Measurements from ENCODE around the gene TNNI3K.

DNA sequence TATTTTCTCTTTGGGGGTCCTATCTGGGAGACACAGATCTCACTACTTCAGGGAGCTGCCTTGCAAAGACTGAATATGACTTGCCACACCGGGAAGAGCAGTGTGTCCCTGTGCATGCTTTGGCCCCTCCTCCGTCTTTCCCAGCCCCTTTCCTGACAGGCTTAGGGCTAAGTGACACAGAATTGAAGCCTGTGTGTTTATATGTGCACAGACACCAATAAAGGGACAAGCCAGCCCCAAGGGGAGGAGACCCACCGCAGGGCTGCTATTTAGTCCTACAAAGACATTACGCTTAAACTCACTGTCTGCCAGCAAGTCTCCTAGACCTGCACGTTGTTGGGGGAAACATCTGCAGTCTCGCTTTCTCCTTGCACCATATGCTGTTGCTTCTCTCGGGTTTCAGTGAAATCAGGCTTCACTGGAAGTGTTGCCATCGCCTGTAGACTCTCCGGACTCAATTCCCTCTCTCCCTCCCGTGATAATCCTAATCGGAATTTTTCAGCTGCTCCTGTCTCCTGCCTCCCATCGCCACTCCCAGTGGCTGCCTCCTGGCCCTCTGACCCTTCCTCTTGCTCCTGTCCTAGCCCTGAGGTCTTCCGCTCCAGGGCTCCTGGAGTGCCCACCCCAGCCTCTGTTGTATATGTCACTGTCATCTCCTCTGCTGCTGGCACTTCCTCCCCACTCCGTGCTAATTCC, 335.8 kb downstream of the TNNI3K start:
- no peak for TF ChIP-seq POLR2A (IDR thresholded peaks at IDR 0.05)
- TF ChIP-seq EP300 (IDR thresholded peaks at IDR 0.05), result no peak
- TF ChIP-seq, protein P1, sequence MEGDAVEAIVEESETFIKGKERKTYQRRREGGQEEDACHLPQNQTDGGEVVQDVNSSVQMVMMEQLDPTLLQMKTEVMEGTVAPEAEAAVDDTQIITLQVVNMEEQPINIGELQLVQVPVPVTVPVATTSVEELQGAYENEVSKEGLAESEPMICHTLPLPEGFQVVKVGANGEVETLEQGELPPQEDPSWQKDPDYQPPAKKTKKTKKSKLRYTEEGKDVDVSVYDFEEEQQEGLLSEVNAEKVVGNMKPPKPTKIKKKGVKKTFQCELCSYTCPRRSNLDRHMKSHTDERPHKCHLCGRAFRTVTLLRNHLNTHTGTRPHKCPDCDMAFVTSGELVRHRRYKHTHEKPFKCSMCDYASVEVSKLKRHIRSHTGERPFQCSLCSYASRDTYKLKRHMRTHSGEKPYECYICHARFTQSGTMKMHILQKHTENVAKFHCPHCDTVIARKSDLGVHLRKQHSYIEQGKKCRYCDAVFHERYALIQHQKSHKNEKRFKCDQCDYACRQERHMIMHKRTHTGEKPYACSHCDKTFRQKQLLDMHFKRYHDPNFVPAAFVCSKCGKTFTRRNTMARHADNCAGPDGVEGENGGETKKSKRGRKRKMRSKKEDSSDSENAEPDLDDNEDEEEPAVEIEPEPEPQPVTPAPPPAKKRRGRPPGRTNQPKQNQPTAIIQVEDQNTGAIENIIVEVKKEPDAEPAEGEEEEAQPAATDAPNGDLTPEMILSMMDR (IDR thresholded peaks at IDR 0.05), result no peak
